Measurements from ENCODE around the gene COQ6.
"Not testable (repeated sequence)": the region's sequence is repeated elsewhere in the genome, so short reads cannot be mapped to it uniquely, and the experiment has no call there.

The COQ6 gene

GRCh38 chr14:73973497-73973896 is 23.4 kb downstream of the COQ6 start:
- no peak for TF ChIP-seq CTCF (IDR thresholded peaks at IDR 0.05; ENCODE audit: low read depth, low read length)
- in situ Hi-C loops (cut with HindIII; ENCODE audit: low sequenced_read_pairs): no loop called here
- no peak for DNase-seq (ENCODE audit: low read depth, low spot score)
- no peak overlapping the region for H3K4me3 ChIP-seq (ENCODE audit: low read depth, low read length)

- in situ Hi-C loops (cut with HindIII; ENCODE audit: low sequenced_read_pairs): no loop called here
- no peak for DNase-seq (ENCODE audit: low read depth, low spot score)
- no peak overlapping the region for H3K4me3 ChIP-seq (ENCODE audit: low read depth, low read length)
- TF ChIP-seq CTCF (IDR thresholded peaks at IDR 0.05; ENCODE audit: low read depth, low read length): no peak
Observed at GRCh38 chr14:73976125-73976524, 26.0 kb downstream of the COQ6 start.

GRCh38 chr14:73977896-73978295 is 27.8 kb downstream of the COQ6 start:
- in situ Hi-C loops (cut with HindIII; ENCODE audit: low sequenced_read_pairs): no loop called here
- no peak for TF ChIP-seq CTCF (IDR thresholded peaks at IDR 0.05; ENCODE audit: low read depth, low read length)
- no peak overlapping the region for H3K4me3 ChIP-seq (ENCODE audit: low read depth, low read length)
- DNase-seq (ENCODE audit: low read depth, low spot score): peak; percentile 68

GRCh38 chr14:73988065-73988464 is 38.0 kb downstream of the COQ6 start:
- TF ChIP-seq CTCF (IDR thresholded peaks at IDR 0.05; ENCODE audit: low read depth, low read length): no peak

GRCh38 chr14:73988656-73989055 is 38.6 kb downstream of the COQ6 start:
- DNase-seq (ENCODE audit: low read depth, low spot score); H3K4me3 ChIP-seq (ENCODE audit: low read depth, low read length); in situ Hi-C loops (cut with HindIII; ENCODE audit: low sequenced_read_pairs): not testable (repeated sequence)

More at GRCh38 chr14:73988065-73988464, 38.0 kb downstream of the COQ6 start:
- no peak overlapping the region for H3K4me3 ChIP-seq (ENCODE audit: low read depth, low read length)
- DNase-seq (ENCODE audit: low read depth, low spot score): no peak
- in situ Hi-C loops (cut with HindIII; ENCODE audit: low sequenced_read_pairs): no loop called here

- no peak for DNase-seq (ENCODE audit: low read depth, low spot score)
- in situ Hi-C loops (cut with HindIII; ENCODE audit: low sequenced_read_pairs): no loop called here
- TF ChIP-seq CTCF (IDR thresholded peaks at IDR 0.05; ENCODE audit: low read depth, low read length): no peak
Observed at GRCh38 chr14:73991092-73991491, 41.0 kb downstream of the COQ6 start.

GRCh38 chr14:73994926-73995325 is 44.8 kb downstream of the COQ6 start:
- in situ Hi-C loops (cut with HindIII; ENCODE audit: low sequenced_read_pairs); H3K4me3 ChIP-seq (ENCODE audit: low read depth, low read length); DNase-seq (ENCODE audit: low read depth, low spot score): not testable (repeated sequence)

More at GRCh38 chr14:73991092-73991491, 41.0 kb downstream of the COQ6 start:
- no peak overlapping the region for H3K4me3 ChIP-seq (ENCODE audit: low read depth, low read length)

- in situ Hi-C loops (cut with HindIII; ENCODE audit: low sequenced_read_pairs): no loop called here
- H3K4me3 ChIP-seq (ENCODE audit: low read depth, low read length): no peak overlapping the region
- no peak for DNase-seq (ENCODE audit: low read depth, low spot score)
- no peak for TF ChIP-seq CTCF (IDR thresholded peaks at IDR 0.05; ENCODE audit: low read depth, low read length)
Observed at GRCh38 chr14:73995977-73996378, 45.9 kb downstream of the COQ6 start.

All from astrocyte of the spinal cord (primary cell).